Endothelial cell (in vitro differentiated cells): ENCODE results near the gene ARHGAP26. TPM values are rescaled to one million over a fixed set of nuclear protein-coding genes. Genes with fewer than 3 reads are reported as not detected.

ENCODE experiments used
- DNase-seq: peaks from one replicate; pipeline ENCODE4 v3.0.0; 2021; ENCODE audit warnings: low spot score
- H3K27ac Mint-ChIP-seq: one replicate; pipeline ENCODE4 v1.8.0; 2021; ENCODE audit warnings: mixed read lengths, inconsistent platforms; ENCODE audit not compliant: unreplicated experiment
- H3K27me3 Mint-ChIP-seq: one replicate; pipeline ENCODE4 v1.8.0; 2021; ENCODE audit warnings: mild to moderate bottlenecking, moderate library complexity, mixed read lengths, inconsistent platforms; ENCODE audit not compliant: unreplicated experiment
- H3K36me3 Mint-ChIP-seq: one replicate; pipeline ENCODE4 v1.8.0; 2021; ENCODE audit warnings: mild to moderate bottlenecking, low read depth, mixed read lengths, inconsistent platforms; ENCODE audit not compliant: unreplicated experiment
- H3K4me1 Mint-ChIP-seq: one replicate; pipeline ENCODE4 v1.8.0; 2021; ENCODE audit warnings: mild to moderate bottlenecking, mixed read lengths, inconsistent platforms; ENCODE audit not compliant: unreplicated experiment
- H3K4me3 Mint-ChIP-seq: one replicate; pipeline ENCODE4 v1.8.0; 2021; ENCODE audit warnings: mild to moderate bottlenecking, mixed read lengths, inconsistent platforms; ENCODE audit not compliant: unreplicated experiment
- H3K9me3 Mint-ChIP-seq: one replicate; pipeline ENCODE4 v1.8.0; 2021; ENCODE audit warnings: mixed read lengths, inconsistent platforms; ENCODE audit not compliant: unreplicated experiment
- CTCF ChIP-seq: fragments of 200-600 bp; sonication (generic); IDR thresholded peaks from one replicate; pipeline ENCODE4 v1.5.0; 2021; ENCODE audit warnings: antibody characterized with exemption; ENCODE audit not compliant: unreplicated experiment
- total RNA-seq: library from RNA; stranded (reverse); fragmentation: NEBNext Ultra II Directional; extraction: Animal tissue kit (Norgen Biotek cat#: 25700); gene quantifications from one replicate; pipeline ENCODE4 v1.2.1, GENCODE V29; 2021; ENCODE audit not compliant: unreplicated experiment

Gene ARHGAP26
- total RNA-seq, 1 donor from 2014 or later: 81.5 TPM

- Mint-ChIP-seq H3K36me3 (peaks cover 19% of the 10 kb centered on the region), H3K27me3 (peaks cover 7% of the 10 kb centered on the region), H3K4me3 (no peak overlapping the region), H3K4me1 (no peaks in the 10 kb centered on the region), H3K9me3 (no peaks in the 10 kb centered on the region), H3K27ac (no peak overlapping the region)
- DNase-seq: no peak
- TF ChIP-seq CTCF: no peak
Measured at GRCh38 chr5:143161885-143162540, 391.8 kb downstream of the ARHGAP26 start.

GRCh38 chr5:143162810-143163209 is 392.6 kb downstream of the ARHGAP26 start:
- peaks cover 19% of the 10 kb centered on the region for H3K36me3 Mint-ChIP-seq
- peaks cover 7% of the 10 kb centered on the region for H3K27me3 Mint-ChIP-seq
- H3K9me3 Mint-ChIP-seq: no peaks in the 10 kb centered on the region
- DNase-seq: no peak
- H3K4me3 Mint-ChIP-seq: no peak overlapping the region
- H3K4me1 Mint-ChIP-seq: no peaks in the 10 kb centered on the region
- no peak overlapping the region for H3K27ac Mint-ChIP-seq
- no peak for TF ChIP-seq CTCF

- Mint-ChIP-seq H3K4me3 (no peak overlapping the region), H3K27me3 (peaks cover 7% of the 10 kb centered on the region), H3K4me1 (no peaks in the 10 kb centered on the region), H3K27ac (no peak overlapping the region), H3K36me3 (peaks cover 19% of the 10 kb centered on the region), H3K9me3 (no peaks in the 10 kb centered on the region)
- no peak for TF ChIP-seq CTCF
- no peak for DNase-seq
Measured at GRCh38 chr5:143164557-143164956, 394.4 kb downstream of the ARHGAP26 start.

GRCh38 chr5:143165049-143165880 is 395.1 kb downstream of the ARHGAP26 start:
- no peak for DNase-seq
- no peak overlapping the region for H3K27ac Mint-ChIP-seq
- no peaks in the 10 kb centered on the region for H3K9me3 Mint-ChIP-seq
- TF ChIP-seq CTCF: no peak
- peaks cover 7% of the 10 kb centered on the region for H3K27me3 Mint-ChIP-seq
- no peaks in the 10 kb centered on the region for H3K4me1 Mint-ChIP-seq
- H3K36me3 Mint-ChIP-seq: peaks cover 19% of the 10 kb centered on the region
- no peak overlapping the region for H3K4me3 Mint-ChIP-seq

GRCh38 chr5:143166090-143166489 is 395.9 kb downstream of the ARHGAP26 start:
- no peak for DNase-seq
- H3K4me3 Mint-ChIP-seq: no peak overlapping the region
- no peak overlapping the region for H3K27ac Mint-ChIP-seq
- no peak for TF ChIP-seq CTCF
- H3K4me1 Mint-ChIP-seq: peaks cover 6% of the 10 kb centered on the region
- H3K27me3 Mint-ChIP-seq: peaks cover 7% of the 10 kb centered on the region
- no peaks in the 10 kb centered on the region for H3K9me3 Mint-ChIP-seq
- H3K36me3 Mint-ChIP-seq: peaks cover 19% of the 10 kb centered on the region
